GM10847 (cell line): Measurements from ENCODE around the gene WNT1.

Experiments used
- POLR2A ChIP-seq: IDR thresholded peaks from 2 replicates; pipeline ENCODE4 v1.6.1; 2011; ENCODE audit not compliant: insufficient read length; ENCODE audit errors: extremely low read depth

WNT1 gene

GRCh38 chr12:48985901-48986300 lies 7.8 kb downstream of the WNT1 start:
- no peak for TF ChIP-seq POLR2A

- no peak for TF ChIP-seq POLR2A
Measured at GRCh38 chr12:48986720-48987291, 8.7 kb downstream of the WNT1 start.

GRCh38 chr12:48988030-48988649 lies 10.0 kb downstream of the WNT1 start:
- TF ChIP-seq POLR2A = no peak

GRCh38 chr12:48990552-48990951 lies 12.4 kb downstream of the WNT1 start:
- no peak for TF ChIP-seq POLR2A

- no peak for TF ChIP-seq POLR2A
Measured at GRCh38 chr12:48991247-48992050, 13.3 kb downstream of the WNT1 start.

GRCh38 chr12:48993787-48994186 lies 15.7 kb downstream of the WNT1 start:
- no peak for TF ChIP-seq POLR2A

- no peak for TF ChIP-seq POLR2A
Measured at GRCh38 chr12:48994224-48995085, 16.3 kb downstream of the WNT1 start.

GRCh38 chr12:48995086-48995879 lies 17.2 kb downstream of the WNT1 start:
- TF ChIP-seq POLR2A = no peak

- no peak for TF ChIP-seq POLR2A
Measured at GRCh38 chr12:48996794-48997718, 18.9 kb downstream of the WNT1 start.

GRCh38 chr12:48997719-48998496 lies 19.8 kb downstream of the WNT1 start:
- TF ChIP-seq POLR2A = peak; percentile 37

GRCh38 chr12:48998497-48999353 lies 20.6 kb downstream of the WNT1 start:
- TF ChIP-seq POLR2A = no peak

- TF ChIP-seq POLR2A = no peak
Measured at GRCh38 chr12:48999371-49000131, 21.4 kb downstream of the WNT1 start, which contains the start of gene DDN. DDN (minus strand) TSS chr12:48999375; CDS start chr12:48999287, 88 bp downstream.
